OCI-LY1 (cell line): Measurements from ENCODE around the gene CRX.

Source experiments
- CTCF ChIP-seq: fragments of 200-600 bp; sonication (generic), shearing (Covaris generic); IDR thresholded peaks from 2 replicates; pipeline ENCODE4 v1.5.1; 2017; ENCODE audit warnings: mild to moderate bottlenecking, antibody characterized with exemption, low read length, moderate library complexity, mixed read lengths
- EZH2 ChIP-seq: fragments of 200-600 bp; sonication (generic), shearing (Covaris generic); IDR thresholded peaks from 2 replicates; pipeline ENCODE4 v1.8.0; 2017; ENCODE audit warnings: borderline replicate concordance, mixed run types, mild to moderate bottlenecking, antibody characterized with exemption, low read length, moderate library complexity, mixed read lengths

- TF ChIP-seq CTCF (no peak), EZH2 (no peak)
These were observed 57.2 kb downstream of the CRX start for GRCh38 chr19:47878906-47879305.
